ENCODE data around the gene PRAME.
A peak's percentile ranks its signal among the peaks of the same experiment; 100 is the strongest.

The PRAME gene

GRCh38 chr22:22558972-22559603 is at the start of gene PRAME (continued):
- peak; percentile 64 for TF ChIP-seq ZBTB10 (tag by site-specific recombination; IDR thresholded peaks at IDR 0.05)
- peak; percentile 92 for TF ChIP-seq CTCF (tag by site-specific recombination; IDR thresholded peaks at IDR 0.05)
- TF ChIP-seq FEZF1 (tag by site-specific recombination; IDR thresholded peaks at IDR 0.05), result no peak
- no peak for TF ChIP-seq ZNF677 (tag by site-specific recombination; IDR thresholded peaks at IDR 0.05)
- no peak for TF ChIP-seq ZNF692 (tag by site-specific recombination; IDR thresholded peaks at IDR 0.05)
- no peak for TF ChIP-seq ZNF561 (tag by site-specific recombination; IDR thresholded peaks at IDR 0.05; ENCODE audit: borderline replicate concordance)
- no peak for TF ChIP-seq ZBTB26 (tag by site-specific recombination; optimal IDR thresholded peaks at IDR 0.05)
- no peak for TF ChIP-seq MZF1 (tag by site-specific recombination; IDR thresholded peaks at IDR 0.05; ENCODE audit: borderline replicate concordance)
- TF ChIP-seq ZBTB8A (tag by site-specific recombination; IDR thresholded peaks at IDR 0.05), result no peak
- TF ChIP-seq ZNF580 (tag by site-specific recombination; IDR thresholded peaks at IDR 0.05), result no peak
- no peak for TF ChIP-seq ZNF768 (tag by site-specific recombination; IDR thresholded peaks at IDR 0.05)
- no peak for TF ChIP-seq ZNF366 (tag by site-specific recombination; conservative IDR thresholded peaks at IDR 0.05)
- no peak for TF ChIP-seq TCF7L2 (IDR thresholded peaks at IDR 0.05; ENCODE audit: borderline replicate concordance, low read depth, low read length)
- no peak for TF ChIP-seq ZNF18 (tag by site-specific recombination; IDR thresholded peaks at IDR 0.05)
- TF ChIP-seq ZNF404 (tag by site-specific recombination; IDR thresholded peaks at IDR 0.05), result no peak
- TF ChIP-seq GLI2 (tag by site-specific recombination; IDR thresholded peaks at IDR 0.05; ENCODE audit: borderline replicate concordance, low read depth), result no peak
- TF ChIP-seq ZIC2 (tag by site-specific recombination; IDR thresholded peaks at IDR 0.05), result peak; percentile 81
- 0 out of 2 replicates have a peak, but pooled peaks have one; percentile 55 for TF ChIP-seq GLI4 (tag by site-specific recombination; IDR thresholded peaks at IDR 0.05)
- no peak for TF ChIP-seq KLF7 (tag by site-specific recombination; IDR thresholded peaks at IDR 0.05; ENCODE audit: borderline replicate concordance)
- TF ChIP-seq PRDM4 (tag by site-specific recombination; IDR thresholded peaks at IDR 0.05), result no peak
- no peak for TF ChIP-seq SP2 (tag by site-specific recombination; IDR thresholded peaks at IDR 0.05)
- 0 out of 2 replicates have a peak, but pooled peaks have one; percentile 29 for TF ChIP-seq SP3 (tag by site-specific recombination; IDR thresholded peaks at IDR 0.05)
- TF ChIP-seq ZNF629 (tag by site-specific recombination; IDR thresholded peaks at IDR 0.05), result no peak
- no peak for TF ChIP-seq ZSCAN16 (tag by site-specific recombination; IDR thresholded peaks at IDR 0.05)
- TF ChIP-seq ZBTB49 (tag by site-specific recombination; IDR thresholded peaks at IDR 0.05; ENCODE audit: low read depth), result no peak
- no peak for TF ChIP-seq ZNF341 (tag by site-specific recombination; IDR thresholded peaks at IDR 0.05; ENCODE audit: low read depth)
